Memory B cell (primary cell): ENCODE data around the gene EXT2.

Experiments
- ATAC-seq: fragments of 150-1000 bp; cut with Tn5 transposase; 2 replicates; pipeline ENCODE4 v1.10.0; 2021; ENCODE audit warnings: low read depth, mild to moderate bottlenecking, moderate library complexity
- DNase-seq, 2 donors: peaks; one replicate each; pipeline ENCODE4 v3.0.0; 2022; ENCODE audit warnings: low spot score in 2 of 2
- H3K27ac Mint-ChIP-seq: one replicate; pipeline ENCODE4 v1.8.0; 2022; ENCODE audit warnings: mild to moderate bottlenecking, moderate library complexity, mixed read lengths
- H3K27me3 Mint-ChIP-seq: one replicate; pipeline ENCODE4 v1.8.0; 2022; ENCODE audit warnings: mixed read lengths
- H3K36me3 Mint-ChIP-seq: one replicate; pipeline ENCODE4 v1.8.0; 2022; ENCODE audit warnings: mild to moderate bottlenecking, mixed read lengths
- H3K4me1 Mint-ChIP-seq: one replicate; pipeline ENCODE4 v1.8.0; 2022; ENCODE audit warnings: mixed read lengths
- H3K4me3 Mint-ChIP-seq: one replicate; pipeline ENCODE4 v1.8.0; 2022; ENCODE audit warnings: mild to moderate bottlenecking, moderate library complexity, mixed read lengths
- H3K9me3 Mint-ChIP-seq: one replicate; pipeline ENCODE4 v1.8.0; 2022; ENCODE audit warnings: mixed read lengths

Gene EXT2

GRCh38 chr11:44247508-44247907 lies 152.0 kb downstream of the EXT2 start:
- no peaks in the 10 kb centered on the region for H3K4me1 Mint-ChIP-seq
- ATAC-seq (no peak), DNase-seq (no peak)
- H3K27me3 Mint-ChIP-seq, result no peaks in the 10 kb centered on the region
- H3K36me3 Mint-ChIP-seq, result peaks cover 42% of the 10 kb centered on the region
- H3K27ac Mint-ChIP-seq, result no peak overlapping the region
- H3K9me3 Mint-ChIP-seq, result peaks cover 10% of the 10 kb centered on the region
- no peak overlapping the region for H3K4me3 Mint-ChIP-seq

- Mint-ChIP-seq H3K36me3 (peaks cover 45% of the 10 kb centered on the region), H3K9me3 (peaks cover 16% of the 10 kb centered on the region), H3K4me3 (no peak overlapping the region), H3K27me3 (no peaks in the 10 kb centered on the region), H3K4me1 (no peaks in the 10 kb centered on the region), H3K27ac (no peak overlapping the region)
- no peak for DNase-seq
- ATAC-seq, result no peak
Observed at GRCh38 chr11:44248109-44248508, 152.6 kb downstream of the EXT2 start.

- Mint-ChIP-seq H3K27ac (no peak overlapping the region), H3K36me3 (peaks cover 32% of the 10 kb centered on the region), H3K4me1 (no peaks in the 10 kb centered on the region), H3K4me3 (no peak overlapping the region), H3K27me3 (no peaks in the 10 kb centered on the region), H3K9me3 (peaks cover 18% of the 10 kb centered on the region)
- DNase-seq (no peak), ATAC-seq (no peak)
Observed at GRCh38 chr11:44250421-44250820, 154.9 kb downstream of the EXT2 start.

GRCh38 chr11:44252999-44253602 lies 157.6 kb downstream of the EXT2 start:
- ATAC-seq, result no peak
- Mint-ChIP-seq H3K9me3 (peaks cover 18% of the 10 kb centered on the region), H3K4me1 (peaks cover 6% of the 10 kb centered on the region), H3K4me3 (no peak overlapping the region), H3K27me3 (no peaks in the 10 kb centered on the region), H3K36me3 (peaks cover 20% of the 10 kb centered on the region), H3K27ac (no peak overlapping the region)
- no peak for DNase-seq

- Mint-ChIP-seq H3K4me3 (no peak overlapping the region), H3K9me3 (peaks cover 18% of the 10 kb centered on the region), H3K36me3 (peaks cover 14% of the 10 kb centered on the region), H3K27me3 (no peaks in the 10 kb centered on the region), H3K4me1 (peaks cover 6% of the 10 kb centered on the region), H3K27ac (no peak overlapping the region)
- no peak for DNase-seq
- no peak for ATAC-seq
Observed at GRCh38 chr11:44255406-44256071, 160.1 kb downstream of the EXT2 start.

- H3K4me1 Mint-ChIP-seq, result peaks cover 6% of the 10 kb centered on the region
- DNase-seq, result no peak
- peaks cover 14% of the 10 kb centered on the region for H3K9me3 Mint-ChIP-seq
- no peak for ATAC-seq
- H3K4me3 Mint-ChIP-seq, result no peak overlapping the region
- no peak overlapping the region for H3K27ac Mint-ChIP-seq
- peaks cover 14% of the 10 kb centered on the region for H3K36me3 Mint-ChIP-seq
- H3K27me3 Mint-ChIP-seq, result no peaks in the 10 kb centered on the region
Observed at GRCh38 chr11:44256673-44257291, 161.3 kb downstream of the EXT2 start.

GRCh38 chr11:44257338-44258189 lies 162.1 kb downstream of the EXT2 start:
- H3K4me3 Mint-ChIP-seq, result no peak overlapping the region
- peaks cover 6% of the 10 kb centered on the region for H3K9me3 Mint-ChIP-seq
- peaks cover 6% of the 10 kb centered on the region for H3K36me3 Mint-ChIP-seq
- no peak overlapping the region for H3K27ac Mint-ChIP-seq
- H3K4me1 Mint-ChIP-seq, result peaks cover 6% of the 10 kb centered on the region
- DNase-seq (no peak), ATAC-seq (no peak)
- H3K27me3 Mint-ChIP-seq, result no peaks in the 10 kb centered on the region

- H3K9me3 Mint-ChIP-seq, result peaks cover under 1% of the 10 kb centered on the region
- no peak for DNase-seq
- ATAC-seq, result no peak
- peaks cover under 1% of the 10 kb centered on the region for H3K36me3 Mint-ChIP-seq
- H3K27me3 Mint-ChIP-seq, result no peaks in the 10 kb centered on the region
- H3K4me1 Mint-ChIP-seq, result peaks cover 6% of the 10 kb centered on the region
- H3K4me3 Mint-ChIP-seq, result no peak overlapping the region
- H3K27ac Mint-ChIP-seq, result no peak overlapping the region
Observed at GRCh38 chr11:44258190-44258489, 162.7 kb downstream of the EXT2 start.

- DNase-seq (no peak), ATAC-seq (no peak)
- Mint-ChIP-seq H3K36me3 (no peaks in the 10 kb centered on the region), H3K4me3 (no peak overlapping the region), H3K4me1 (peaks cover 6% of the 10 kb centered on the region), H3K27me3 (no peaks in the 10 kb centered on the region), H3K9me3 (no peaks in the 10 kb centered on the region), H3K27ac (no peak overlapping the region)
Observed at GRCh38 chr11:44258839-44259420, 163.5 kb downstream of the EXT2 start.

GRCh38 chr11:44260081-44260480 lies 164.6 kb downstream of the EXT2 start:
- H3K27ac Mint-ChIP-seq, result no peak overlapping the region
- H3K9me3 Mint-ChIP-seq, result no peaks in the 10 kb centered on the region
- H3K36me3 Mint-ChIP-seq, result no peaks in the 10 kb centered on the region
- no peak overlapping the region for H3K4me3 Mint-ChIP-seq
- DNase-seq (no peak), ATAC-seq (no peak)
- peaks cover 6% of the 10 kb centered on the region for H3K4me1 Mint-ChIP-seq
- H3K27me3 Mint-ChIP-seq, result no peaks in the 10 kb centered on the region

- no peaks in the 10 kb centered on the region for H3K9me3 Mint-ChIP-seq
- H3K27ac Mint-ChIP-seq, result no peak overlapping the region
- H3K4me1 Mint-ChIP-seq, result peaks cover 4% of the 10 kb centered on the region
- H3K27me3 Mint-ChIP-seq, result no peaks in the 10 kb centered on the region
- H3K36me3 Mint-ChIP-seq, result no peaks in the 10 kb centered on the region
- DNase-seq (no peak), ATAC-seq (no peak)
- no peak overlapping the region for H3K4me3 Mint-ChIP-seq
Observed at GRCh38 chr11:44261800-44262591, 166.5 kb downstream of the EXT2 start.

GRCh38 chr11:44263738-44264437 lies 168.4 kb downstream of the EXT2 start:
- Mint-ChIP-seq H3K9me3 (no peaks in the 10 kb centered on the region), H3K4me3 (no peak overlapping the region), H3K27ac (no peak overlapping the region), H3K4me1 (no peaks in the 10 kb centered on the region), H3K36me3 (no peaks in the 10 kb centered on the region), H3K27me3 (no peaks in the 10 kb centered on the region)
- DNase-seq (no peak), ATAC-seq (no peak)

GRCh38 chr11:44264438-44264749 lies 168.9 kb downstream of the EXT2 start:
- no peaks in the 10 kb centered on the region for H3K9me3 Mint-ChIP-seq
- H3K4me3 Mint-ChIP-seq, result no peak overlapping the region
- DNase-seq (no peak), ATAC-seq (no peak)
- H3K27ac Mint-ChIP-seq, result no peak overlapping the region
- H3K27me3 Mint-ChIP-seq, result peaks cover 2% of the 10 kb centered on the region
- no peaks in the 10 kb centered on the region for H3K36me3 Mint-ChIP-seq
- no peaks in the 10 kb centered on the region for H3K4me1 Mint-ChIP-seq
